GM12873 (cell line): ENCODE measurements around the gene HUS1B.

Experiments
- CTCF ChIP-seq: IDR thresholded peaks from 2 replicates; pipeline ENCODE4 v1.5.1; 2012; ENCODE audit warnings: low read depth, mild to moderate bottlenecking, moderate library complexity, low read length, control low read depth; ENCODE audit not compliant: insufficient read depth; ENCODE audit errors: missing control alignments

The HUS1B gene

GRCh38 chr6:633611-634010, 23.3 kb downstream of the HUS1B start:
- no peak for TF ChIP-seq CTCF

- no peak for TF ChIP-seq CTCF
These were observed 28.1 kb downstream of the HUS1B start for GRCh38 chr6:628766-629165.

GRCh38 chr6:626236-626635, 30.7 kb downstream of the HUS1B start:
- TF ChIP-seq CTCF = no peak

- TF ChIP-seq CTCF = no peak
These were observed 31.9 kb downstream of the HUS1B start for GRCh38 chr6:624979-625378.

GRCh38 chr6:622462-622861, 34.4 kb downstream of the HUS1B start:
- TF ChIP-seq CTCF = no peak

GRCh38 chr6:621931-622330, 35.0 kb downstream of the HUS1B start:
- no peak for TF ChIP-seq CTCF

- TF ChIP-seq CTCF = no peak
These were observed 36.0 kb downstream of the HUS1B start for GRCh38 chr6:620950-621349.
